ENCODE measurements around the gene FLNB.

FLNB gene

DNA sequence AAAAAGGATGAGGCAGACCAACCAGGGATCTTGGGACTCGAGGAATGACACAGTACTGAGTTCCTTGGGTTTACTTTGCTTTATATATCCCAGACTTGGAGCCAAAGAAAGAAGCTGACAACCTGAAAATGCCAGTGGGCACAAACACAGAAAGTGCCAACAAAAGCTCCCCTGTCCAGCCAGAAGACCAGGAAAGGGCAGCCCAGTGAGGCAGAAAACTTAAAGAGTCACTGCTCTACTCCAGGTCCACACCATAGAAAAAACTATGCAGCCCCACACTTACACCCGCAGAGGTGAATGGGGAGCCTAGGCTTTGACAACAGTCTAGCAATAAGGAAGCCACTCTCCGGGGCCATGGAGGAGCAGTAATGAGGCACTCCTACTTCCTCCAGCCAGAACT lies 80.3 kb downstream of the FLNB start:
- Mint-ChIP-seq H3K36me3 (ENCODE audit: low read depth) (peaks cover 69% of the 10 kb centered on the region), H3K27ac (no peak overlapping the region)
- TF ChIP-seq, protein P1, sequence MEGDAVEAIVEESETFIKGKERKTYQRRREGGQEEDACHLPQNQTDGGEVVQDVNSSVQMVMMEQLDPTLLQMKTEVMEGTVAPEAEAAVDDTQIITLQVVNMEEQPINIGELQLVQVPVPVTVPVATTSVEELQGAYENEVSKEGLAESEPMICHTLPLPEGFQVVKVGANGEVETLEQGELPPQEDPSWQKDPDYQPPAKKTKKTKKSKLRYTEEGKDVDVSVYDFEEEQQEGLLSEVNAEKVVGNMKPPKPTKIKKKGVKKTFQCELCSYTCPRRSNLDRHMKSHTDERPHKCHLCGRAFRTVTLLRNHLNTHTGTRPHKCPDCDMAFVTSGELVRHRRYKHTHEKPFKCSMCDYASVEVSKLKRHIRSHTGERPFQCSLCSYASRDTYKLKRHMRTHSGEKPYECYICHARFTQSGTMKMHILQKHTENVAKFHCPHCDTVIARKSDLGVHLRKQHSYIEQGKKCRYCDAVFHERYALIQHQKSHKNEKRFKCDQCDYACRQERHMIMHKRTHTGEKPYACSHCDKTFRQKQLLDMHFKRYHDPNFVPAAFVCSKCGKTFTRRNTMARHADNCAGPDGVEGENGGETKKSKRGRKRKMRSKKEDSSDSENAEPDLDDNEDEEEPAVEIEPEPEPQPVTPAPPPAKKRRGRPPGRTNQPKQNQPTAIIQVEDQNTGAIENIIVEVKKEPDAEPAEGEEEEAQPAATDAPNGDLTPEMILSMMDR (IDR thresholded peaks at IDR 0.05) = no peak

DNA sequence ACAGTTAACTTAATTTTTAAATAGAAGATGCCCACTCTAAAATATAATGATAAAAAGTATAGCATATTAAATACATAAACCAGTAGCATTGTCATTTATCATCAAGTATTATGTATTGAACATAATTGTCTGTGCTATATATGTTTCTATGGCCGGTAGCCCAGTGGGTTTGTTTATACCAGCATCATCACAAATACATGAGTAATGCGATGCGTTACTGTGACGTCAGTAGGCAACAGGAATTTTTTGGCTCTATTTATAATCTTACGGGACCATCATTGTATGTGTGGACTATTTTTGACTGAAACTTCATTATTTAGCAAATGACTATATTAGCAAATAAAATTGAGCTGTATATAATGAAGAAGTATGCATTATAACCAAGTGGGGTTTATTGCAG lies 82.1 kb downstream of the FLNB start:
- TF ChIP-seq, protein P1 (IDR thresholded peaks at IDR 0.05) = no peak
- H3K36me3 Mint-ChIP-seq (ENCODE audit: low read depth) = peaks cover 60% of the 10 kb centered on the region

More for the DNA sequence above, 80.3 kb downstream of the FLNB start:
- DNase-seq = no peak
- Mint-ChIP-seq H3K4me1 (peaks cover 24% of the 10 kb centered on the region), H3K9me3 (peaks cover 3% of the 10 kb centered on the region), H3K4me3 (no peak overlapping the region), H3K27me3 (ENCODE audit: low read depth, poor library complexity) (no peaks in the 10 kb centered on the region)

GRCh38 chr3:58092521-58092920 lies 84.3 kb downstream of the FLNB start:
- no peak overlapping the region for H3K27ac Mint-ChIP-seq
- TF ChIP-seq, protein P1 (IDR thresholded peaks at IDR 0.05) = no peak

More for the DNA sequence above, 82.1 kb downstream of the FLNB start:
- H3K9me3 Mint-ChIP-seq = peaks cover 3% of the 10 kb centered on the region
- DNase-seq = no peak
- no peaks in the 10 kb centered on the region for H3K27me3 Mint-ChIP-seq (ENCODE audit: low read depth, poor library complexity)
- H3K27ac Mint-ChIP-seq = no peak overlapping the region
- H3K4me1 Mint-ChIP-seq = peaks cover 11% of the 10 kb centered on the region
- H3K4me3 Mint-ChIP-seq = no peak overlapping the region

GRCh38 chr3:58093574-58094195 lies 85.5 kb downstream of the FLNB start:
- Mint-ChIP-seq H3K27ac (no peak overlapping the region), H3K27me3 (ENCODE audit: low read depth, poor library complexity) (no peaks in the 10 kb centered on the region), H3K4me1 (peaks cover 3% of the 10 kb centered on the region), H3K36me3 (ENCODE audit: low read depth) (peaks cover 65% of the 10 kb centered on the region), H3K9me3 (peaks cover 3% of the 10 kb centered on the region), H3K4me3 (no peak overlapping the region)
- no peak for DNase-seq
- TF ChIP-seq, protein P1 (IDR thresholded peaks at IDR 0.05) = no peak

More at GRCh38 chr3:58092521-58092920, 84.3 kb downstream of the FLNB start:
- no peak overlapping the region for H3K4me3 Mint-ChIP-seq
- DNase-seq = no peak
- H3K27me3 Mint-ChIP-seq (ENCODE audit: low read depth, poor library complexity) = no peaks in the 10 kb centered on the region
- H3K36me3 Mint-ChIP-seq (ENCODE audit: low read depth) = peaks cover 61% of the 10 kb centered on the region
- H3K4me1 Mint-ChIP-seq = peaks cover 4% of the 10 kb centered on the region
- peaks cover 3% of the 10 kb centered on the region for H3K9me3 Mint-ChIP-seq

- H3K36me3 Mint-ChIP-seq (ENCODE audit: low read depth) = peaks cover 66% of the 10 kb centered on the region
- TF ChIP-seq, protein P1 (IDR thresholded peaks at IDR 0.05) = no peak
- no peak overlapping the region for H3K27ac Mint-ChIP-seq
- no peak overlapping the region for H3K4me3 Mint-ChIP-seq
- no peak for DNase-seq
- H3K4me1 Mint-ChIP-seq = no peaks in the 10 kb centered on the region
- H3K9me3 Mint-ChIP-seq = peaks cover 3% of the 10 kb centered on the region
- H3K27me3 Mint-ChIP-seq (ENCODE audit: low read depth, poor library complexity) = no peaks in the 10 kb centered on the region
Observed at GRCh38 chr3:58094657-58095056, 86.4 kb downstream of the FLNB start.

GRCh38 chr3:58095603-58096138 lies 87.4 kb downstream of the FLNB start:
- Mint-ChIP-seq H3K4me3 (no peak overlapping the region), H3K27ac (no peak overlapping the region), H3K36me3 (ENCODE audit: low read depth) (peaks cover 68% of the 10 kb centered on the region)

More at GRCh38 chr3:58095603-58096138, 87.4 kb downstream of the FLNB start:
- no peak for DNase-seq
- peaks cover 3% of the 10 kb centered on the region for H3K9me3 Mint-ChIP-seq
- TF ChIP-seq, protein P1 (IDR thresholded peaks at IDR 0.05) = no peak
- no peaks in the 10 kb centered on the region for H3K27me3 Mint-ChIP-seq (ENCODE audit: low read depth, poor library complexity)
- H3K4me1 Mint-ChIP-seq = no peaks in the 10 kb centered on the region
